Epithelial cell of proximal tubule (primary cell): ENCODE data around the gene FAM32A. TPM values are rescaled to one million over a fixed set of nuclear protein-coding genes. Genes with fewer than 3 reads are reported as not detected.

Source experiments
- DNase-seq: peaks from one replicate; pipeline ENCODE4 v3.0.0-alpha.2; 2011; ENCODE audit warnings: low read depth
- H3K4me3 ChIP-seq: 2 replicates; pipeline ENCODE4 v1.5.1; 2011; ENCODE audit warnings: low read depth, mild to moderate bottlenecking, low read length
- CTCF ChIP-seq: conservative IDR thresholded peaks from 2 replicates; pipeline ENCODE4 v1.5.1; 2012; ENCODE audit warnings: low read depth, mild to moderate bottlenecking, low read length
- total RNA-seq: library from RNA; depleted of rRNA; stranded (reverse); fragments of >200 nt; gene quantifications from 2 replicates; pipeline ENCODE4 v1.2.3, GENCODE V29; 2015

Gene FAM32A
- 113 and 119 TPM in 2 replicates for total RNA-seq

- peak; percentile 84 for DNase-seq
- no peak for TF ChIP-seq CTCF
- peak within 1 kb of the TSS; percentile 91 for H3K4me3 ChIP-seq
These were observed at the start of gene FAM32A for GRCh38 chr19:16185123-16185767. TSS of gene FAM32A (plus strand) at chr19:16185410. CDS start at chr19:16185443, 33 bp downstream.

GRCh38 chr19:16135430-16136127 is 49.6 kb upstream of the FAM32A start:
- no peak for DNase-seq
- TF ChIP-seq CTCF: no peak

GRCh38 chr19:16136185-16136999 is 48.8 kb upstream of the FAM32A start:
- TF ChIP-seq CTCF: no peak
- no peak overlapping the region for H3K4me3 ChIP-seq
- no peak for DNase-seq

More at GRCh38 chr19:16135430-16136127, 49.6 kb upstream of the FAM32A start:
- no peak overlapping the region for H3K4me3 ChIP-seq

GRCh38 chr19:16139752-16140151 is 45.5 kb upstream of the FAM32A start:
- no peak for DNase-seq
- no peak overlapping the region for H3K4me3 ChIP-seq
- TF ChIP-seq CTCF: no peak

GRCh38 chr19:16141043-16141442 is 44.2 kb upstream of the FAM32A start:
- no peak for DNase-seq
- no peak for TF ChIP-seq CTCF
- H3K4me3 ChIP-seq: no peak overlapping the region

- no peak for DNase-seq
- no peak for TF ChIP-seq CTCF
- no peak overlapping the region for H3K4me3 ChIP-seq
These were observed 43.1 kb upstream of the FAM32A start for GRCh38 chr19:16142032-16142580.
